ENCODE measurements around the gene LDLRAD3.
"Not testable (repeated sequence)": the region's sequence is repeated elsewhere in the genome, so short reads cannot be mapped to it uniquely, and the experiment has no call there.

The LDLRAD3 gene

DNA sequence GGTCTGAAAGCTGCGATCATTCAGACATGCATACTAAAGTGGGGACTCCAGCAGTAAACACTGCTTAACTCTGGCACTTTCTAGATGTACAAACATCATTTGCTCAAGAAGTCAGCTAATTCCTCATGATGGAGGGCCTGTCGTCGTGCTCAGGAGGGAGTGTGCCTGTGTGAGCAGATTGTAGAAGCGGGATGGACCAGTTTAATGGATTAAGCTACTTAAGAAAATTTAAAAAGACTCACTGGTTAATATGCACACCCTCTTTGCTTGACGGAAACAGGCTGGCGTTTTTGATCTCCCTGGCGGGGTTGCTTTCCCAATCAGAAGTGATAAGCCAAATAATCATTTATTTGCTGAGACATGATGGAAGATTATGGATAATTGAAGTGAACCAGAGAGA lies 79.0 kb downstream of the LDLRAD3 start:
- DNase-seq = no peak

DNA sequence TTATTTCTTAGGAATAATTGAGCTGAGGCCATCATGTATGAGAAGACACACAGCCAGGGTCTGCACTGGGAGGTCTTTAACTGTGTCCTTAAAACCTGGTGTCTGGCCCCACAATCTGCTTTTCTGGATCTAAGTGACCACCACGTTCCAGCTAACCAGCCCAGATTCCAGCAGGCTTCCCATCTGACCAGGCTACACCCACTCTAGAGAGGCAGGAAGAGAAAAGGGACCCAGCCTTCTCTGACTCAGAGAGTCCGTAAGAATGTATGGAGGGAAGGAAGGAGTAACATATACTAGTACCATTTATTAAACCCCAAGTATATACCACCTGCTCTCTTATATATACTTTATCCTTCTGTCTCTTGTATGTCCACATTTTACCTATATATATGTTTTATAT lies 80.1 kb downstream of the LDLRAD3 start:
- no peak for DNase-seq

DNA sequence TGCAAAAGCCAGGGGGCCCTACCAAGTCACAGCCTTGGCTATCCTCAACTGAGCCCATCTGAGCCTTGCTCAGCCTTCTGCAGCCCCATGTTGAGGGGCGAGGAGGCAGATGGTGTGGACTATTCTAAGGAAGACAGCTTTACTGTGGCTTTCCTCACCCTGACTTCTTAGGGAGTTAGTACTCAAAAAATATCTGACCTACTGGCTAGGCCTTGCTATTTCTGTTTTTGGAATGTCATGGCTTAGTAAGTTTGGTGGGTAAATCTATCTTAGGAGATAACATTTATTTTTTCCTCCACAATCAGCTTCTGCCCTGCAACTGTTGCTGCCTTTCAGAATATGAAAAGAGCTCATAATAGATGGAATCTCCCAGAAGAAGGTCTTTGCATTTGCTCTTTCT lies 80.9 kb downstream of the LDLRAD3 start:
- DNase-seq = no peak

DNA sequence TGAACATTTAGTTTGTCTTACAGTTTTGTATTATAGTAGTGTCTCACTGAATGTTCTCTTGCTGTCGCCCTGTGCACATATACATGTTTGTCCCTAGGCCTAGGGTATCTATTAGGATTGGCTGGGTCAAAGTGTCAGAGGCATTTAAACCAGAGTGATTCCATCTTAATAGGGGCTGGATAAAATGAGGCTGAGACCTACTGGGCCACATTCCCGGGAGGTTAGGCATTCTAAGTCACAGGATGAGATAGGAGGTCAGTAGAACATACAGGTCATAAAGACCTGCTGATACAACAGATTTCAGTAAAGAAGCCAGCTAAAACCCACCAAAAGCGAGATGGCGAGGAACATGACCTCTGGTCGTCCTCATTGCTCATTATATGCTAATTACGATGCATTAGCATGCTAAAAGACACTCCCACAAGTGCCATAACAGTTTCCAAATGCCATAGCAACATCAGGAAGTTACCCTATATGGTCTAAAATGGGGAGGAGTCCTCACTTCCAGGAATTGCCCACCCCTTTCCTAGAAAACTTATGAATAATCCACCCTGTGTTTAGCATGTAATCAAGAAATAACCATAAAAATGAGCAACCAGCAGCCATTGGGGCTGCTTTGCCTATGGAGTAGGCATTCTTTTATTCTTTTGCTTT lies 82.6 kb downstream of the LDLRAD3 start:
- no peak for DNase-seq

DNA sequence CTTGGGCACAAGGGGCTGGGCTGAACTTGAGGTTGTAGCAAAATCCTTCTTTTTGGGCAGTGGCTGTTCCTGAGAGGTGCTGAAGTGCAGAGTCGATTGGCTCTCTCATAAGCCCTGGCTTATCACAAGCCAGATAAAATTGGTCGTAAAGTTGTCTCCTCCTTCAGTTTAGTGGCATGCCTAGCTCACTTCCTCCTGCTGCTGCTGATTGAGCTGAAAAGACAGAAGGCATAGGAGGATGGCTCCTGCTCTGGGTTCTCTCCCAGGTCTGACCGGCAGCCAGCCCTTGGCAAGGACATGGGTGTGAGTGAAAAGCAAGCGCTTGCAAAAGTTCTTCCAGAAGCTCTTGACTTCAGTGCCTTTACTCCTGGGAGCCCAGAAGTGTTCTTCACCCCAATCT lies 83.9 kb downstream of the LDLRAD3 start:
- peak in 1 of 2 experiments; percentile 20 for DNase-seq

DNA sequence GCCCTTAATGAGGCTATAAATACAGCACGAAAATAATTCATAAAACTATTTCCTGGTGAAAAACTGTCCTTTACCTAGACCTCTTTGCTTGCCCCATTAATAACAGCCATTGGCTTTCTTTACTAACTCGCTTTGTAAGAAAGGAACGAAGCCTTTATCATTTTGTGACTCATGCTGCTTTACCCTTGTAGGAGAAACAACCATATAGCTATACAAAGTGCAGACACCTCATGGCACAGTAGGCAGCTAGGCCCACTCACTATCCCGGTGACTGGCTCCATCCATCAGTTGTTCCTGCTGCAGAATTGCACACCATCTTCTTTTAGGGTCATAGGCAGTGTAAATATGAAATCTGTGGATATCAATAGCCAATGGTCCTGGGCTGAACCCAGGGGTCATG lies 85.8 kb downstream of the LDLRAD3 start:
- no peak for DNase-seq

DNA sequence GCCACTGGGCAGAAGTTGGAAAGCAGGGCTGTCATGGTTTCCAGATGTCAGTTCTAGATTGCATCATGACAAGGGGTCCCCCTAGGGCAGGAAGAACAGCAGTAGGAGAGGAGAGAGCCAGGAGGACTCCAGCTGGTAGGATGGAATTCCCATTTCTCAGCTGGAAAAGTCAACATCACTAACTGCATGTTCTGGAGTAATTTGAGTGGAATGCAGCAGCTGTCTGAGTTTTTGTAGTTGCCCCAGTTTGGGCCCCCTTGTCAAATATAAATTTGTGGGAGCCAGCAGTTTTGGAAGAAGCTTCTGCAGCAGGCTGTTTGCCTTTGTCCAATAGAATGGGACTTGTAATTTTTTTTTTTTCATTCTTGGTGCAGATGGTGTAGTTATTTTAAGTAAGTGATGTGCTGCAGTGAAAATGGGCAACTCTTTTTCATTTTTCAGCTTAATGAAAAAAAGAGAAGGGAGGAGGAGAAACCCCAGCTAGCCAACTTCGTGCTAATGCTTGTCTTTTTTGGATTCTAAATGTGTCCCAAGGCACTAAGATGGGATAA lies 86.9 kb downstream of the LDLRAD3 start:
- peak in 1 of 2 experiments; percentile 37 for DNase-seq

DNA sequence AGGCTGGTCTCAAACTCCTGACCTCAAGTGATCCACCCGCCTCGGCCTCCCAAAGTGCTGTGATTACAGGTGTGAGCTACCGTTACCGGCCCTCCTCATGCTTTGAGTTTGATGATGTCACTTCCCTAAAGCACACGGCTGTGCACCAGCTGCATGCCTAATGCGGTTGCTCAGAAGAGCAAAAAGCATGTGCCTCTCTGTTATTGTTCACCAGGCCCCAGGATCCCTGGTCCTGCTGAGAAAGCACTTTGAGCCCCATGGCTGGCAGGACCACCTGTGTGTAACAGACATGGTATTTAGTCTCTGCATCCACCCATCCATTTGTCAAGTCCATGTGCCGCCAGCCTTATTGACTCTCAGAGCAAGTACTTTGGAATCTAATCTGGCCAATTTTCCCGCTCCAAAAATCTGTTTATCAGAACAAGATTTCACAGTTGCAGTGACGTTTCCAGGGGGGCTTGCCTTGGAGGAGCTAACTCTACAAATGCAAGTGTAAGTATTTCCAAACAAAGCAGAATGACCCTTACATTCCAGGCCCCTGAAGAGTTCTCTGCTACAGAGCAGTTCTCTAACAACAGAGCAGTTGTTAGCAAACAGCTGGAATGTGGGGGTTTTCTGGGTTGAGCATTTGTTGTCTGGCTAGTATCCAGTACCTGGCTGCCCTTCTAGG lies 89.4 kb downstream of the LDLRAD3 start:
- no peak for DNase-seq

DNA sequence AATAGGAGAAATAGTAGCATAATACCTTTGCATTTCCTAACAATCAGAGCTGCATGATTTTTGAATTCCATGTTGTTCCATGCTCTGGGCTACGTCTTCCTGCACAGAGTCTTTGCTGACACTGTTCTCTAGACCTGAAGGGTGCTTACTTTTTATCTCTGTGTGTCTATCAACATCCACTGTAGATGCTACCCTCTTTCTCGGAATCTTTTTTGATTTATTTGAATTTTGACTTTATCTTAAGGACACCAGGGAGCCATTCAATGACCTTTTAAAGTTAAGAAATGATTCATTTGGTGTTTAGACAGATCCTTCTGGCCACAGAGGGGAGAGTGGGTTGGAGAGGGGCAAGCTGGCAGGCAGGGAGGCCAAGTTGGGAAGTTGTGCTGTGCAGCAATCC lies 90.1 kb downstream of the LDLRAD3 start:
- no peak for DNase-seq

DNA sequence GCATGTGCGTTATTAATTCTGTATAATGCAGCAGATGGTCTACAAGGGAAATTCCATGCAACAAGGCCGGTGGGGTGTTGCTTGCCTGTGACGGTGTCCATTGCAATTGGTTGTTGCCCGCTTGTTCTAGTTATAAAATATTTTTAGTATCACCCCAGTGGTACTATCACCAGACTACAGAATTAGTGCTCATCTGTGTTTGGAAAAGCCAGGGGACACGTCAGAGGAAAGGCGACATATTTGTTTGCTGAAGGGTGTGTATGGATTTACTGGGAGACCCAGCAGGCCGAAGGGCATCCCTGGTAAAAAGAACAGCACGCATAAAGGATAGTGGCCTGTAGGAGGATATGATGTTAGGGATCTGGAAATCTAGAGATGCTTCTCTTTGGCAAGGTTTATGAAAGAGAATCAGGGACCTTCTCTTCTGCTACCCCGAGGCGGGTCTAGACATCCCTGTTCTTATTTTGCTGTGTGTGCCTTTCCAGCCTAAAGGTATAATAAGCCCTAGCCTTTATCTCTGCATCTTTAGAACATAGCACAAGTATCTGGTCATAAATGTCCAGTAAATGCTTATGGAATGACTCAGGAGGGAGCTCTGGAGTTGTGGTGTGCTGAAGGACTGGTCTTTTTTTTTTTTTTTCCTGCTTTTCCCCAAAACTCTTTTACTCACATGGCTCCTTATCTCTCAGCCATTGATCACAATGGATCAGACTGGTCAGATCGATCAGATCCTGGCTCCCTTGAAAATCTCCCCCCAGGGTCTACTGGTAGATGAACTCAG lies 90.9 kb downstream of the LDLRAD3 start:
- peak; percentile 58 to 69 for DNase-seq

DNA sequence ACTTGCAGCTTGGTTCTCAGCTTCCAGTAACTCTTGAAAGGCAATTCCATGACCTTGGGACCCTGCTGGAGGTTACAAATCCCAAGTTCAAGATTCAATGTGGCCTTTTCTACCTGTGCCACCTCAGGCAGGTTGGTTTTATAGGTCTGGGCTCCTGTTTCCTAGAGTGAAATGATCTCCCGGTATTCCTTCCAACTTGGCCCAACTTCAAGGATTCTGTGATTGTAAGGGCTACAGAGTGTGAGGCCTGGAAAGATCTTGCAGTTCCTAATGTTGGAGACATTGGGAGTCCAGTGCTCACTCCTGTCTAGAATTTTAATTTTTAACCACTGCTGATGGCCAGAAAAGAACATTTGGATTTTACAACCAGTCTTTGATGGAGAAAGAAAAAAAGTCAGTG lies 91.6 kb downstream of the LDLRAD3 start:
- DNase-seq = peak in 1 of 2 experiments; percentile 50

DNA sequence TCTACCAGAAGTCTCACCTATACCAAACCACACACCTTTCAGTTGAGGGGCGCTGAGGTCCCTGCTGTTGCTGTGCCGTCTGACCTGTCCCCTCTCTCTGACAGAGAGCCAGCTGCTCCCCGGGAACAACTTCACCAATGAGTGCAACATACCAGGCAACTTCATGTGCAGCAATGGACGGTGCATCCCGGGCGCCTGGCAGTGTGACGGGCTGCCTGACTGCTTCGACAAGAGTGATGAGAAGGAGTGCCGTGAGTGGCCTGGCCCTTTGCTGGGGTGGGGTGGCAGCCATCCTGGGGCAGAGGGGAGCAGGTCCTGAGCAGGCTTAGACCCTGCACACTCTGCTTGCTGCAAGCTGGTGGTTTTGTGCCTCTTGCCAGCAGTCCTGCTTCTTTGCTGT lies 92.1 kb downstream of the LDLRAD3 start:
- no peak for DNase-seq

DNA sequence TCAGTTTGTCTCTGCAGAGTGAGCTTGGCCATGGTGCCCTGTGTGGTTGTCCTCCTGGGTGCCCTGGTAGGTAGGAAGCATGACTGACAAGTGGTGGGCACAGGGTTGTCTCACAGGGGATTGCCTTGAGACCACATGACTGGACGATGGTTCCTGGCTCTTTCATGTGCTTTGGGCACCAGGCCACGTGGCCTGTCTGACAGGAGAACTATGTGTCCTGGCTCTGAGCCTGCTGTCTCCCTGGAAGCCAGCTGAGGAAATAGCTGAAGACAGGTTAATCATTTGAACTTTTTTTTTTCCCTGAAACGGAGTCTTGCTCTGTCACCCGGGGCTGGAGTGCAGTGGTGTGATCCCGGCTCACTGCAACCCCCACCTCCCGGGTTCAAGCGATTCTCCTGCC lies 93.2 kb downstream of the LDLRAD3 start:
- DNase-seq = peak in 1 of 2 experiments; percentile 38

DNA sequence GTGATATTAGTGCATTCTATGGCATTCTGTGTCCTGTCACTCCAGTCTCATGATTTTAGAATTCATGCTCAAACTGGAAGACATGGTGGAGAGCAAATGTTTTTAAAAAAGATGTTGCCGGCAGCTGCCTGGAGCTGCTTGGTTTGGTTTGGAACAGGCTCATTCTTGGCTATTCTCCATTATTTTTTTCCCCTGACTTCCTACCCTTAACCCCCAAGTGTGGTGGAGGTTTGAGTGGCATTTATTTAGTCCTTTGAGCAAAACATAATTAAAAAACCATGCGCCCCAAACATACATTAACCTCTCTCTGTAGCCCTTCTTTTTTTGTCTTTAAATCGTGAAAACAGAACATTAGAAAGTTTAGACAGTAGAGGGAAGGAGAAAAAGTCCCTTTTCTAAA lies 94.7 kb downstream of the LDLRAD3 start:
- no peak for DNase-seq

DNA sequence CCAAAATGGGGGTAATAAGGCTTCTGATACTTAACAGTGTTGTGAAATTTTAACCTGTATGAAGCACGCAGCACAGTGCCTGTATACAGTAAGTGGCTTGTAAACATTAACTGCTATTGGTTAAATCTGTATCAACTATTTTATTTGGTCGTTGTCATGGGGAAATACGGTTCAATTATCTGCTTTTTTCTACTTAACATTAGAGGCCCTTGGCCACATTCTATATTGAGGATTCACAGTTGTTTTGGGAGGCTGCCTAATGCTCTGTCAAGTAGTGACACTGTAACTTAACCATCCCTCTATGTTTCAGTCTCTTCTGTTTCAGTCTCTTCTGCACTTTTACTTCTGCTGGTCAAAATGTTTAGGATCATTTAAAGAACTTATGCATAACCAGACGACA lies 95.6 kb downstream of the LDLRAD3 start:
- no peak for DNase-seq

DNA sequence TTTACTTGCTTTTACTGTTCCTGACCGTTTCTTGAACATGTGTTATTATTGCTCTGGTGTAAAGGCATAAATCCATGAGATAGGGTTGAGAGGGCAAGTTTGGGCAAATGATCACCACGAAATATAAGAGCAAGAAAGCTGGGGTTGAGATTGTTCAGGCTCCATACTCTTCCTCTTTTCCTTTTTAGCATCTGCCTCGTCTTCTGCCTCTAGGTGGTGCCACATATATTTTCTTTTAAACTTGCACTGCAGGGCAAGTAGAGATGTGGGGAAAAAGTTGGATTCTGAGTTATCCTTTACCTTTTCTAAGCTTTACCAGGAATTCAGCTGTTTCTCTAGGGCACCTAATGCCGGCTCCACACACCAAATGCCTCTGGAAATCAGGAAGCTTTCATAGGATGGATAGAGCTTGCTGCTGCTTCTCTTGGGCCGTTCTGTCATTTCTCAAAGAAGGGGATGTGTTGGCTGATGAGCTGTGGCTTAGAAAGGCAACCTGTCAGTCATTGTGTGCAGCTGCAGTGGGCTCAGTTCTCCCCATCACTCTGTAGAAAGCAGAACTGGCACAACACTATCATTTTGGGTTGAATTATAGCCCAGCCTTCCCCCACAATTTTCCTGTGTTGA lies 98.2 kb downstream of the LDLRAD3 start:
- DNase-seq = no peak

DNA sequence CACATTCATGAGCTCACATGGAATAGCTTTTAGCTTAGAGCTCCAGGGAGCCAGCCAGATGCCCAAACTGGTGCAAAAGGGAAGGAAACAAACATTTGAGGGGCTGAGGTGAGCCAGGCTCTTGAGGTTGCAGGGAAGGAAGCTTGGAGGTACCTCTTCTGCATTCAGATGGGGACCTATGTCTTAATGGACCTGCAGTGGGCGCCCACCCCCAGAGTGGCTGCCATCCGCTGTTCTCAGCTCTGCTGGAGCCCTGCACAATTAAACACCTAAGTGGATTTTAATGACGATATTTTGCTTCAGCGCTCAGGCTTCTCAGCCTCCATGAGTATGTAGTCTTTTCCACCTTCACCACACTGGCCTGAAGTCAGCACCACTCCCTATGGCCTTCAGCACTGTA lies 100.8 kb downstream of the LDLRAD3 start:
- DNase-seq = no peak

DNA sequence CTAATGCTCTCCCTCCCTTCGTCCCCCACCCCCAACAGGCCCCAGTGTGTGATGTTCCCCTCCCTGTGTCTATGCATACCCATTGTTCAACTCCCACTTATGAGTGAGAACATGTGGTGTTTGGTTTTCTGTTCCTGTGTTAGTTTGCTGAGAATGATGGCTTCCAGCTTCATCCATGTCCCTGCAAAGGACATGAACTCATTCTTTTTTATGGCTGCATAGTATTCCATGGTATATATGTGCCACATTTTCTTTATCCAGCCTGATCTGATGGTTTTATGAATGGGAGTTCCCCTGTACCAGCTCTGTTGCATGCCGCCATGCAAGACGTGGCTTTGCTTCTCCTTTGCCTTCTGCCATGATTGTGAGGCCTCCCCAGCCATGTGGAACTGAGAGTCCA lies 102.1 kb downstream of the LDLRAD3 start:
- DNase-seq = not testable (repeated sequence)

DNA sequence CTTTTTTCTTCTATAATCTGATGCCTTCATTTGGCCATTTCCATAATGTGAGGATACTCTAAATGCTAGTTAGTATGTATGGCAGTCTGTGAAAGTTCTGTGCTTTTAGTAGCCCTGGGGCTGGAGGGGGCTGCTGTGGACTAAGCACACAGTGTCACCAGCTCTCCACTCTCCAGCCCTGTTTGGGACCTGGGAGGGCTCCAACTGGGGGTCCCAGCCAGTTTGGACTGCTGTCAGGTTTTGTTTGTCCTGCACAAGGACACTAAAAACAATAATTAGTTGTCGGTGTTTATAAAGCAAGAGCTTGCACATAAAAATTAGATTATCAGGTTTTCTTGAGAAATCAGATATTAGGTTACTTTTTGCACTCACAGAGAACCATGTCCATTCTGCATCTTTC lies 103.1 kb downstream of the LDLRAD3 start:
- no peak for DNase-seq

DNA sequence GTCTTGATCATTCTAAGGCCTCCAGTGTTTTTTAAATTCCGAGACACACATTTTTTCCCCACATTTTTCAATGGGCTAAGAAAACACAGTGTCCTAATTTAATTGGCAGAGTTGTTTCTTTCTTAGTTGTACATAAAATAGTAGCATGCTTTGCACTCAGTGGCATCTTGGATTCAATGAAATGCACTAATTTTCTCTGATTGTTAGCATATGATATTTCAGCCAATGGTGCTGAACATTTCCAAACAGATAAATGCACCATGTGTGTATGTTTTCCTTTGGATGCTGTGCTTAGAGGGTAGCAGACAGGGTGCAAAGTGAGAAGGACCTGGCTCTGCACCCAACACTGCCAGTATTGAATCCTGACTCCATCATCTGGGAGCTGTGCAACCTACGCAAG lies 103.5 kb downstream of the LDLRAD3 start:
- no peak for DNase-seq

DNA sequence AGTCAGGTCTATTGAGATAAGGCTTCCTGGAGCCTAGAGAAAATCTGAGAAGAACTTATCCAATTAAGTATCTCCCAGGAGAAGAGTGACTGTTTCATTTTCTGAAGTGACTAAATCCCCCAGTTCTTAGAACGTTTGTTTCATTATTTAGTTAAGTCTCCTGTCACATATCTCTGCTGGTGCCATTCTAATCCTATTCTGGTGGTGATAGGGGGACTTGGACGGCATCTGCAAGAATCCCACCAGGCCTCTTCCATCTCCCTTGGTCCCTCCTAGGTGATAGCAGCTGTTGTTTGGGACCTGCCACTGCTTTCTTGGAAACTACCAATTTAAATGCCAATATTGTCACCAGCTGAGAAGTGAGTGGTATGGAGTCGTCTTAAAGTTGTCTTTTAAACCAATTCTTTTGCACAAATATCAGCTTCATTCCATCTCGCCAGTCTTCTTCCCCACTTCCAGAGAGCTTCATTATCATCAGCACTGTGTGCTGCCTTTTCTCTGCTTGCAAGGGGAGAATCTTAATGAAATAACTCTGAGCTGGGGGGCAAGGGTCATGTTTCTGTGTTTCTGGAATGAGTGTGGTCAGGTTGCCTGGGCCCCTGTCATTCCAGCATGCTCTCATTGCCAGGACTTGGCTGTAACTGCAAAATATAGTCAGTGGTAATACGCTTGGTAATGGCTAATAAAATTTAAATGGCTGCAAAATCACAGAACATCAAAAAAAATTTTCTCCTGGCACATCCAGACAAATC lies 104.8 kb downstream of the LDLRAD3 start:
- DNase-seq = no peak
